TTC549 (cell line): ENCODE measurements around the gene KRT75.

Source experiments
- FAIRE-seq: peaks from 2 replicates; lab custom pipeline; 2012; peaks lifted over from hg19 to GRCh38; lab: Jason Lieb, UNC

The KRT75 gene

DNA sequence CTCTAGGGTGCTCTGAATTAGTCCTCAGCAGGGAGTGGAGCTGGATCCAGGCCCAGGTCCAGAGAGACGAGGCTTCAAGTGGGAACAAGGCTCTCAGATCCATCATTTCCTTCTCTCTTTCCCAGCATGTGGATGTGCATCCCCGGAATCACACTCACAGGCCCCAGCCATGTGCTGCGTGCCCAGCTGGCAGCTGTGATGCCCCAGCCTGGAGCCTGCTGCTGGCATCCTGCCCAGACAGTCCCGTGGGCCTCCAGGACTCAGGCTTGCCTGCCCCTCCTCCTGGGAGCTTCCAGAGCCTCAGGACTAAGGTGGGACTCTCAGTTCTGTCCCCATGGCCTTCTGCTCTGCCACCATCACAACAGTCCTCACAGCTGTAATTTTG, 42.6 kb downstream of the KRT75 start:
- no peak for FAIRE-seq

DNA sequence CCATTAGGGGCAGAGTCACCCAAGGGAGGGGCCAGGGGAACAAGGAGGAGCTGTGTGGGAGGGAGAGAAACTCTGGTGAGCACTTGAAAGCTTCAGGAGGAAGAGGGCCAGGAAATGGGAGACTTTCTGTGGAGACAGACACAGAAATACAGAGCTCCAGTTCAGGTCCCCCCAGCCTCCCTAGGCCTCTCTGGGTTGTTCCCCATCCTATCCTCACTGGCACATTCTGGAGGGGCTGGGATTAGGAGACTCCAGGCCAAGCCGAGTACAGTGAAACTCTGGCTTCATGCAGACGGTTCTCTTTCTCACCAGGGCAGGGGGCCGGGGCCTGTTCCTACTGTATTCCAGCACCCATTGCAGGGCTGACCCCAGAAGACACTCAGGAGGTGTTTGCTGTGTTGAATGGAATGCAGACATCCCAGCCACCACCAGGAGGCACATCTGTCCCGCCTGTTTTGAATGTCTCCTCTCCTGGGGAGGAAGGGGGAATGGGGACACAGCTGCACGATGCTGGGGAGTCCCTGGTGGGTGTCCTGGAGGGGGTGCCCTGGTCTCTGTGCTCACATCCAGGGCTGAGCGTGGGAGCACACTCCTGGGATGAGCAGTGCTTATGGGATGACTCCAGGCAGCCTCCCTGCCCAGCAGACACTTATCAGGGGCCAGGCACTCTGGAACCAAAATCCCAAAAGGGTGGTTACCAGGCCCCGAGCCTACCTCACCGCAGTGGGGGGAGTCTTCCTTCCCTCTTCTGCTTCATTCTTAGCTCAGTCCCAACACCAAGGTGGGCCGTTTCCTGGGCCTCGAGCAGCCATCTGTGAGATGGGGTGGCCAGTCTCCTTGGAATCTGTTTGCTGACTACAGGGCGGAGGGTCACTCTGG, 43.2 kb downstream of the KRT75 start:
- FAIRE-seq, result no peak

DNA sequence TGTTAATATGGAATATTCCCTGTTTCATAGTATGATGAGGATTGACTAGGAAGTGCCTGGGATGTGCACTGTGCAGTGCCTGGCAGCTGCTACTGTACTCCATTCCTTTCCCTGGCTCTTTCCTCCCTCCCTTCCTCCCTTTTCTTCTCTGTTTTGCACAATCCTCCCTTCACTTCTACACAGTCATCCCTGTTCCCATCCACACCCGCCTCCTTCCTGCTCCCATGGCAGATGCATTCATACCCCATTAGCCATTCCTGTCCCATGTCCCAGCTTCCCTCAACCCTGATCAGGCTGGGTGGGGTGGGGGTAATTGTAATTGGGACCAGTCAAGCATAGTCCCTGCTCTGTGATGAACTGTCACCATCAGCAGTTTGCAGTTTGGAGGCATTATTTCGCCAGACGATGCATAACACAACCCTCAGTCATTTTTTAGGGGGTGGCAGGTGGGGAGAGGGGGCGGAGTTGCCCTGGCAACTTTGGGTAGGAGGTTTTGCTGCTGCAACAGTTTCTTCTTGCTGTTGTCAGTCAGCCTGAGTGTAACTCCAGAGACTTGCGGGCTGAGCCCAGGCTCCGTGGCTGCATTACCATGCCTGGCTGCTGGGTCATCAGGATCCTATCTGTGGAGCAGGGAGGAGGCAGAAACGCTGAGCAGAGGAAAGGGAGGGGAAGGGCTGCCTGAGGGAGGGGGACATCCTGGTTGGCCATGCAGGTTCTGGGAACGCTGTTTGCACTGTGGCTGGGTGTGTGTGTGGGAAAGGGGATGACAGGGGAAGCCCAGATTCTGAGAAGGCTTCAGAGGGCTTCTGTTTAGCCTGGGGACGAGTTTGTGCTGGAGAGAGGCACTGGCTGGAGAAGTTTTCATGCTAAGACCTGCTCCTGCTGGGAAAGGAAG, 44.6 kb downstream of the KRT75 start:
- no peak for FAIRE-seq

DNA sequence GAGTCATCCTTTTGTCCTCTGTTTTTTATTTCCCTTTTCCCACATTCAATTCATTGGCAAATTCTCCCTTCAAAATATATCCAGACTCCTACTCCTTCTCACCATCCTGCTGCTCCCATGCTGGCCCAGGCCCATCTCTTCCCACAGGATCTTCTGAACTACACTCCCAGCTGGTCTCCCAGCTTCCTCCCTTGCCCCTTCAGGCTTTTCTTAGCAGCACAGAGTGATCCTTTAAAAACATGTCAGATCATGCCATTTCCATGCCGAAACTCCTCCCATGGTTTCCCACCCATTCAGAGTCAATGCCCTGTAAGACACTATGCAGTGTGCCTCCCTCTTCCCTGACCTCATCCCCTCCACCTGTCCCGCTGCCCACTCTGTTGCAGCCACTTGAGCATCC, 46.3 kb downstream of the KRT75 start:
- FAIRE-seq, result no peak

DNA sequence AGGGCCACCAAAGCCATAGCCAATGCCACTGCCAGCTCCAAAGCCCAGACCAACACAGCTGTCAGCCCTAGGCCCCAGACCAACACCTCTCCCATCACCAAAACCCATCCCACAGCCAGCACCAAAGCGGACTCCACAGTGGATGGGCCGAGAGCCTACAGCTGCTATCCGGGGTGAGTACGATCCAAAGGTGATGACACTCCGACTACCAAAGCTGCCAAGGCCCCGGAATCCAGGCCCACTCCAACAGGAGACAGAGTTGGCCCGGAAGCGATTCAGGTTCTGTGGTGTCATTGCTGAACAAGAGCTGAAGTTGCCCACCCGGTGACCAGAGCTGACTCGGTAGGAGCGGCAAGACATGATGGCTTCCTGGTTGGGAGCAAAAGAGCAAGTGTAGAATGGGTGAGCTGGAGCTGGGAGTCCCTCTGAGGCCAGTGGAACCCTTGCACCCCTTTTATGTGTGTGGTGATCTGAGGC, 48.9 kb downstream of the KRT75 start, which contains the start of gene KRT84:
Gene KRT84 (minus strand): TSS at position 427 of the 477 bp plus-strand sequence. CDS start 67 bp downstream, at position 360.
- FAIRE-seq, result no peak

DNA sequence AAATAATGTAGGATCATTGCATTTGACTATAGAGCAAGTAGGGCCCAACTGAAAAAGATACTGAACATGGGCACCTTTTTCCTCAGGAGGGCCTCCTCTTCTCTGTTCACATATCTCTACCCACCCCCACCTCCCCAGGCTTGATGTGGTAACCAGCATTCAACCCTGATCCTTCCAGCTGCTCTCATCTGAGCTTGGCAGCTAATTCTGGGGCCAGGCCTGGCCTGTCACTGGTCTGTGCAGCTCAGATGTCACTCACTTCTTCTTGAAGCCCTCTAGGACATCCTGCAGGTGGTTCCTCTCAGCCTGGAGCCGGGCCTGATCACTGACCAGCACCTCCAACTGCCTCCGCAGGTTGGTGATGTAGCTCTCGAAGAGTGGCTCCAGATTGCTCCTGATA, 50.8 kb downstream of the KRT75 start:
- FAIRE-seq, result no peak

DNA sequence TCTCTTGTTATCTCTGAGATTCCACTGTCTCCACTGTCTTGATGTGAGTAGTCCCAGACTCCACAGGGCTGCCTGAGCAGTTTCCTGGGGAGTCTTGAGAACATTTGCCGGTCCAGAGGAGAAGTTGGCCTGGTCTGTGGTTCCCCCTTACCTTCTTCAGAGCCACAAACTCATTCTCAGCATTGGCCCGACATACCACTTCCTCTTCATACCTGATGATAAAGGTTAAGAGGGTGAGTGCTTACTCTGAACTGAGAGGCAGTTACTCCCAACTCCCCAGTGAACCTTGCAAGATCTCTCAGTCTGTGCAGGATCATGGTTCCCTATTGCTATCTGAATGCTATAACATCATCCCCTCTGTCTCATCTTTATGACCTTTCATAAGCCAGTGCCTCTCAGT, 51.3 kb downstream of the KRT75 start:
- FAIRE-seq, result no peak

DNA sequence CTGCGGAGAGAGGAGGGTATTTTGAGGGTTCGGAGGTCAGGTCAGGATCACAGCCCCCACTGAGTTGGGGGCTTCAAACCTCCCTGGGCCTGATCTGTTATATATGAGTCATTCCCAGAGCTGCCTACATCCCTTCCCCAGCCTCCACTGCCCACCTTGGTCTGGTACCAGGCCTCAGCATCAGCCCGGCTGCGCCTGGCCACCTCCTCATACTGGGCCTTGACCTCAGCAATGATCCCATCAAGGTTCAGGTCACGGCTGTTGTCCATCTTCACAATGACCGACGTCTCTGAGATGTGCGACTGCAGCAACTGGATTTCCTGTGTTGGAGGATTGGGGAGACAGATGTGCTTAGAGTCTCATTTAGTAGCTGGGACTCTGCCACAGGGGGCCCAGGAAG, 53.0 kb downstream of the KRT75 start:
- no peak for FAIRE-seq

DNA sequence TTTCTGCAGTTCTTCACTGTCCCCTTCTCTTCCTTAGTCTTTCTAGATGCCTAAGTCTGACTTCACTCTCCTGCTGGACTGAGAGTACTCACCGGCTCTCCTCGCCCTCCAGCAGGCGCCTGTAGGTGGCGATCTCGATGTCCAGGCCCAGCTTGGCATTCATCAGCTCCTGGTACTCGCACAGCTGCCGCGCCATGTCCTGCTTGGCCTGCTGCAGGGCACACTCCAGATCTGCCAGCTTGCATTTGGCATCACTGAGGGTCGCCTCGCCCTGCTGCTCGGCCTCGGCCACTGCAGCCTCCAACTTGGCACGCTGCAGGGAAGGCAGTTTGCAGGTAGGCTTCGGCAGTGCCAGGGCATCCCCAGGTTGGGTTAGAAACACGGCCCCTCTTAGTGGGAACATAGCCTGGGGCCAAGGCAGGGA, 53.9 kb downstream of the KRT75 start:
- FAIRE-seq, result no peak

DNA sequence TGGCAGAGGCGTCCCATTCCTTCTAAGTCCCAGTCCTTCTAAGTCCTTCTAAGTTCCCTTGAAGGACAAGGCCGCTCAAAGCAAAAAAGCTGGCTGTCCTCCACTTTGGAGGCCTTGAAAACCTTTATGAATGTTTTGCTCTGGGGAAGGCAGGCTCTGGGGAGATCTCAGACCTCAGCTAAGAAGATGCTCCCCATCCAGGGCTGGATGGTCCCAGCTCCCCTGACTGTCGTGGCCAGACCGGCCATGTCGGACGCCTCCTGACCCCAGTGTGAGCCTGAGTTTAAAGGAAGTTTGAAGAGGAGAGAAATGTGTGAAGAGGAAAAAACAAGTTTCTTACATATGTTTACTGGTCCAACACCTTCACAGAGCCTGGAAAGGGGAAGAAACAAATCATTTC, 54.6 kb downstream of the KRT75 start:
- no peak for FAIRE-seq

DNA sequence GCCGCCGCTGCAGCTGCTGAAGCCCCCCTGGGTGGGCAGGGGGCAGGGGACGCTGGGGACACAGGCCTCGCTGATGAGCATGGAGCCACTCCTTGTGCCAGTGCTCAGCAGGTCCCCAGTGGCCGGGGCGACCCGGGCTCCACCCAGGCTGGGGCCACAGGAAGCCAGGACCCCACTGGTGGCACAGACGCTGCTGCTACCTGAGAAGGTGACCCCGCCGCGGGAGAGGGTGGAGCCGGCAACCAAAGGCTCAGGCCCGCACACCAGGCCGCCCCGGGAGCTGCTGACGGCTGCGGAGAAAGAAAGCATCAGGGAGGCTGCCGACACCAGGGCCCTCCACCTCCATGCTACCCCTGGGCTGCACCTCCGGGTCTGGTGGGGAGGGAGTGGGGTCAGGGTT, 56.1 kb downstream of the KRT75 start:
- FAIRE-seq, result no peak

DNA sequence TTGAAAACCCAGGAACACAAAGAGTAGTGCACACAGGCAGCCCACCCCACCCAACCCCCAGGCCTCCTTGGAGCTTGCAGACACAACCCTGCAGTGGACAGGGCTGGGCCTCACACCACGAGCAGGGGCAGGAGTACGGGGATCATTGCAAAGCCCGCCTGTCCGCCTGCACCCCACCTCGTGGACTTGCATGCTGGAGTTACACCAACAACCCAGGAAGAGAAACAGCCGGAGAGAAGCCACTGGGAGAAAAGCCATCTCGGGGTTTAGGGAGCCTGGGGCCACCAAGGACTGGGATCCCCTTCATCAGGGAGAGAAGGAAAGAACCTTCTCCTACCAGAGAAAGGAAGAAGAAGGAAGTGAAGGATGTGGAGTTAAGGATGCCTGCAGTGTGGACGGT, 56.9 kb downstream of the KRT75 start:
- no peak for FAIRE-seq
